Measurements from ENCODE around the gene PTPN12. TPM values are rescaled to one million over a fixed set of nuclear protein-coding genes. Genes with fewer than 3 reads are reported as not detected.
A peak's percentile ranks its signal among the peaks of the same experiment; 100 is the strongest.
"Not testable (repeated sequence)": the region's sequence is repeated elsewhere in the genome, so short reads cannot be mapped to it uniquely, and the experiment has no call there.

PTPN12 gene
- total and polyA plus RNA-seq, 4 donors = 75.9 to 338 (median 85.8) TPM

DNA sequence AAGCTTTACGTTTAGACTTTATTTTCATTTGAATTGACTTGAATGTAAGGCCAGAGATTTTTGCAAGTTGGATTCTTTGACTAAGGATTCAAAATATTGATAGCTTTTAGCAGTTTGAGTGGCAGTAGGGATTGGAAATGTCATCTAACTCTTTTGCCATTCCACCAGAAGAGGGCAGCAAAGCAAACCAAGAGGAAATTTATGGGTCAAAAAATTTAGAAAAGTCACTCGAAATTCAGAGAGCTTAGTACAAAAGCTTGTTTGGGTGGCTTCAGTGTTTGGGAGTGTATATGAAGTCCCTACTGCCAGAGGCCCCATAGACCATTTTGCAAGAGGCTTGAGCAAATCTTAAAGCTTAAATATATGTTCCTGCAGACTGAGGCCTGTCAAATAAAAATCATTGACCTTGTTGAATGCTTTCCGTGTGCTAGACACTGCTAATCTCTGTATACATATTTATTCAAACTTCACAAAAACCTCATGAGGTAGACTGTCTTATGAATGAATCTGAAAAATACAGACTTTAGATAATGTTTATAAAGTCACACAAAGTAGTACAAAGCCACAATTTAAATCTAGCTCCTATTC, 114.6 kb downstream of the PTPN12 start:
- peaks cover 3 to 15% (median 8%) of the 10 kb centered on the region in 4 donors for H3K36me3 ChIP-seq (ENCODE audit: control insufficient read depth in 4 of 4, insufficient read depth in 4 of 4, low read length in 4 of 4)
- H3K9ac ChIP-seq (ENCODE audit: insufficient read depth in 1 of 2, low read length in 2 of 2) = no peak overlapping the region
- H3K4me1 ChIP-seq (ENCODE audit: control insufficient read depth in 5 of 5, insufficient read depth in 5 of 5, low read length in 5 of 5) = peaks cover 0 to 8% (median 2%) of the 10 kb centered on the region in 5 donors
- no peak overlapping the region for H3K27ac ChIP-seq (ENCODE audit: low read depth in 1 of 2, low read length in 1 of 2)
- no peaks in the 10 kb centered on the region for H3K9me3 ChIP-seq (ENCODE audit: control insufficient read depth in 4 of 4, insufficient read depth in 3 of 4, low read length in 3 of 4)
- H3K27me3 ChIP-seq (ENCODE audit: control insufficient read depth in 3 of 3, insufficient read depth in 3 of 3, low read length in 2 of 3) = no peaks in the 10 kb centered on the region
- TF ChIP-seq, protein P1, sequence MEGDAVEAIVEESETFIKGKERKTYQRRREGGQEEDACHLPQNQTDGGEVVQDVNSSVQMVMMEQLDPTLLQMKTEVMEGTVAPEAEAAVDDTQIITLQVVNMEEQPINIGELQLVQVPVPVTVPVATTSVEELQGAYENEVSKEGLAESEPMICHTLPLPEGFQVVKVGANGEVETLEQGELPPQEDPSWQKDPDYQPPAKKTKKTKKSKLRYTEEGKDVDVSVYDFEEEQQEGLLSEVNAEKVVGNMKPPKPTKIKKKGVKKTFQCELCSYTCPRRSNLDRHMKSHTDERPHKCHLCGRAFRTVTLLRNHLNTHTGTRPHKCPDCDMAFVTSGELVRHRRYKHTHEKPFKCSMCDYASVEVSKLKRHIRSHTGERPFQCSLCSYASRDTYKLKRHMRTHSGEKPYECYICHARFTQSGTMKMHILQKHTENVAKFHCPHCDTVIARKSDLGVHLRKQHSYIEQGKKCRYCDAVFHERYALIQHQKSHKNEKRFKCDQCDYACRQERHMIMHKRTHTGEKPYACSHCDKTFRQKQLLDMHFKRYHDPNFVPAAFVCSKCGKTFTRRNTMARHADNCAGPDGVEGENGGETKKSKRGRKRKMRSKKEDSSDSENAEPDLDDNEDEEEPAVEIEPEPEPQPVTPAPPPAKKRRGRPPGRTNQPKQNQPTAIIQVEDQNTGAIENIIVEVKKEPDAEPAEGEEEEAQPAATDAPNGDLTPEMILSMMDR (IDR thresholded peaks at IDR 0.05; ENCODE audit: control extremely low read depth, extremely low read depth) = peak; percentile 26
- 34 to 42% methylated on average over 3 of the region's 3 CpGs for WGBS, 2 donors
- DNase-seq (peak in 2 of 3 donors; percentile 59 to 61), ATAC-seq (ENCODE audit: insufficient read depth, low FRiP score) (no peak)
- no peak overlapping the region for H3K4me3 ChIP-seq

DNA sequence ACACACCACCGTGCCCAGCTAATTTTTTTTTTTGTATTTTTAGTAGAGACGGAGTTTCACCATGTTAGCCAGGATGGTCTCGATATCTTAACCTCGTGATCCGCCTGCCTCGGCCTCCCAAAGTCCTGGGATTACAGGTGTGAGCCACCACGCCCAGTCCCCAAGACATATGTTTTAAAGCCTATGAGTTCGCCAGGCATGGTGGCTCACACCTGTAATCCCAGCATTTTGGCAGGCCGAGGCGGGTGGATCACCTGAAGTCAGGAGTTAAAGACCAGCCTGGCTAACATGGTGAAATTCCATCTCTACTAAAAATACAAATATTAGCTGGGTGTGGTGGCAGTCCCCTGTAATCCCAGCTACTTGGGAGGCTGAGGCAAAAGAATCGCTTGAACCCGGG, 115.7 kb downstream of the PTPN12 start:
- peaks cover 0 to 15% (median 6%) of the 10 kb centered on the region in 4 donors for H3K36me3 ChIP-seq (ENCODE audit: control insufficient read depth in 4 of 4, insufficient read depth in 4 of 4, low read length in 4 of 4)
- H3K9ac ChIP-seq (ENCODE audit: insufficient read depth in 1 of 2, low read length in 2 of 2); DNase-seq; H3K4me1 ChIP-seq (ENCODE audit: control insufficient read depth in 5 of 5, insufficient read depth in 5 of 5, low read length in 5 of 5); H3K27ac ChIP-seq (ENCODE audit: low read depth in 1 of 2, low read length in 1 of 2); H3K4me3 ChIP-seq; ATAC-seq (ENCODE audit: insufficient read depth, low FRiP score); H3K9me3 ChIP-seq (ENCODE audit: control insufficient read depth in 4 of 4, insufficient read depth in 3 of 4, low read length in 3 of 4); H3K27me3 ChIP-seq (ENCODE audit: control insufficient read depth in 3 of 3, insufficient read depth in 3 of 3, low read length in 2 of 3): not testable (repeated sequence)
- whole genome bisulfite sequencing, 2 donors = 93 to 96% methylated on average over 12 of the region's 12 CpGs

DNA sequence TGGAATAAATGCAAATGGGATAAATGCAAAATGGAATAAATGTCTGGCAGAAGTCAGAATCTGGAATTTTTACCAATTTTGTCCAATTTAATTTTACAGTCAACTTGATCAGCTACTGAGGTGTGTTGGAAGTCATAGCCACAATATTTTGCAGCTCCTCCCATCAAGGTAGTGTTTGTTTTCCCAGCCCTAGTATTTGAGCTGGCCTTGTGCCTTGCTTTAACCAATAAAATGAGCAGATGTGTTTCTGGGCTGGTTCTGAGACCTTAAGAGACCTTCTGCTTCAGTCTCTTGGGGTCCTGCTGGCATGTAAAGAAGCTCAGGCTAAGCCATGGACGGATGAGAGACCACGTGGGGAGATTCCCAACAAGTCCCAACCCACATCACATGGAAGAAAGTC, 116.5 kb downstream of the PTPN12 start:
- peak in 1 of 3 donors; percentile 10 for DNase-seq
- WGBS, 2 donors = 70 to 91% methylated on average over 2 of the region's 2 CpGs
- no peaks in the 10 kb centered on the region for H3K9me3 ChIP-seq (ENCODE audit: control insufficient read depth in 4 of 4, insufficient read depth in 3 of 4, low read length in 3 of 4)
- H3K9ac ChIP-seq (ENCODE audit: insufficient read depth in 1 of 2, low read length in 2 of 2) = no peak overlapping the region
- peaks cover 0 to 16% (median 5%) of the 10 kb centered on the region in 4 donors for H3K36me3 ChIP-seq (ENCODE audit: control insufficient read depth in 4 of 4, insufficient read depth in 4 of 4, low read length in 4 of 4)
- H3K27me3 ChIP-seq (ENCODE audit: control insufficient read depth in 3 of 3, insufficient read depth in 3 of 3, low read length in 2 of 3) = no peaks in the 10 kb centered on the region
- H3K4me1 ChIP-seq (ENCODE audit: control insufficient read depth in 5 of 5, insufficient read depth in 5 of 5, low read length in 5 of 5) = peaks cover 0 to 8% (median 2%) of the 10 kb centered on the region in 5 donors
- no peak overlapping the region for H3K4me3 ChIP-seq
- ATAC-seq (ENCODE audit: insufficient read depth, low FRiP score) = no peak
- H3K27ac ChIP-seq (ENCODE audit: low read depth in 1 of 2, low read length in 1 of 2) = peak overlapping the region in 1 of 2 donors; percentile 39
- TF ChIP-seq, protein P1 (IDR thresholded peaks at IDR 0.05; ENCODE audit: control extremely low read depth, extremely low read depth) = no peak

DNA sequence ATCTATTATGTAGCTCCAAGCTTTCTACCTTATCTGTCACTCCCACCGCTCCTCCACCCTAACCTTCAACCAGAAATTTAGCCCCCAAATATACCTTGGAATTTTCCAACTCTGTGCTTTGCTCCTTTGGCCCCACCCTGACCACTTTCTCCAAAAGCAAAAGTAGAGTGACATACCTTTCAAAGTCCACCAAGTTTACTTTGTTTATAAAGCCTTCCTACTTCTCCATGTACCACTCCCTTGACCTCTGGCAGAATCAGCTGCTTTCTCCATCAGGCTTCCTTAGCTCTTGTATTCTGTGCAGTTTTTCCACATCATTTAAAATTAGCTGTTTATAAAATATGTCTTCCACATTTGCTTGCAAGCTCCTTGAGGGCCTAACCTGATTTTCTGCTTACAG, 118.3 kb downstream of the PTPN12 start:
- peaks cover 0 to 18% (median 5%) of the 10 kb centered on the region in 4 donors for H3K36me3 ChIP-seq (ENCODE audit: control insufficient read depth in 4 of 4, insufficient read depth in 4 of 4, low read length in 4 of 4)
- H3K27me3 ChIP-seq (ENCODE audit: control insufficient read depth in 3 of 3, insufficient read depth in 3 of 3, low read length in 2 of 3) = no peaks in the 10 kb centered on the region
- DNase-seq = no peak
- 95 to 96% methylated on average over 1 of the region's 1 CpG for WGBS, 2 donors
- H3K9me3 ChIP-seq (ENCODE audit: control insufficient read depth in 4 of 4, insufficient read depth in 3 of 4, low read length in 3 of 4) = no peaks in the 10 kb centered on the region
- H3K27ac ChIP-seq (ENCODE audit: low read depth in 1 of 2, low read length in 1 of 2) = no peak overlapping the region
- no peak for ATAC-seq (ENCODE audit: insufficient read depth, low FRiP score)
- TF ChIP-seq, protein P1 (IDR thresholded peaks at IDR 0.05; ENCODE audit: control extremely low read depth, extremely low read depth) = no peak
- H3K9ac ChIP-seq (ENCODE audit: insufficient read depth in 1 of 2, low read length in 2 of 2) = no peak overlapping the region
- H3K4me3 ChIP-seq = no peak overlapping the region
- peaks cover 0 to 2% (median 0%) of the 10 kb centered on the region in 5 donors for H3K4me1 ChIP-seq (ENCODE audit: control insufficient read depth in 5 of 5, insufficient read depth in 5 of 5, low read length in 5 of 5)
